Natural killer cell (primary cell): ENCODE results near the gene FAM76B. TPM values are rescaled to one million over a fixed set of nuclear protein-coding genes. Genes with fewer than 3 reads are reported as not detected.
A peak's percentile ranks its signal among the peaks of the same experiment; 100 is the strongest.

Source experiments
- ATAC-seq, 3 donors: fragments of 150-1000 bp in 2 of 3; fragments of 200-7000 bp in 1 of 3; cut with Tn5 transposase; 1 replicate in 1 of 3; 2 replicates in 2 of 3; pipeline ENCODE4 v1.10.0; 2021; ENCODE audit warnings: mild to moderate bottlenecking in 2 of 3, moderate library complexity in 2 of 3
- DNase-seq, 2 donors: peaks; one replicate each; pipeline versions ENCODE4 v3.0.0 to v3.0.0-alpha.2; 2013 to 2021; ENCODE audit warnings: mixed read lengths in 1 of 2
- H3K27ac ChIP-seq: one replicate; pipeline ENCODE4 v1.5.1; 2013; ENCODE audit warnings: mild to moderate bottlenecking, low read length
- H3K27me3 ChIP-seq: one replicate; pipeline ENCODE4 v1.6.1; 2013; ENCODE audit warnings: low read length; ENCODE audit not compliant: control insufficient read depth, insufficient read depth
- H3K36me3 ChIP-seq: one replicate; pipeline ENCODE4 v1.6.1; 2013; ENCODE audit warnings: low read length; ENCODE audit not compliant: control insufficient read depth, insufficient read depth
- H3K4me1 ChIP-seq: one replicate; pipeline ENCODE4 v1.6.1; 2013; ENCODE audit warnings: low read length; ENCODE audit not compliant: control insufficient read depth, insufficient read depth
- H3K4me3 ChIP-seq: one replicate; pipeline ENCODE4 v1.5.1; 2013; ENCODE audit warnings: low read length
- H3K9me3 ChIP-seq: one replicate; pipeline ENCODE4 v1.6.1; 2013; ENCODE audit warnings: low read length; ENCODE audit not compliant: control insufficient read depth, insufficient read depth
- H3K27ac Mint-ChIP-seq, 2 donors: one replicate each; pipeline ENCODE4 v1.8.0; 2022; ENCODE audit warnings: mild to moderate bottlenecking in 2 of 2, mixed read lengths in 2 of 2, moderate library complexity in 1 of 2
- H3K27me3 Mint-ChIP-seq, 2 donors: one replicate each; pipeline ENCODE4 v1.8.0; 2022; ENCODE audit warnings: low read depth in 2 of 2, mixed read lengths in 2 of 2
- H3K36me3 Mint-ChIP-seq: one replicate; pipeline ENCODE4 v1.8.0; 2022; ENCODE audit warnings: mixed read lengths
- H3K4me1 Mint-ChIP-seq, 2 donors: one replicate each; pipeline ENCODE4 v1.8.0; 2022; ENCODE audit warnings: mixed read lengths in 2 of 2
- H3K4me3 Mint-ChIP-seq: one replicate; pipeline ENCODE4 v1.8.0; 2022; ENCODE audit warnings: mild to moderate bottlenecking, moderate library complexity, mixed read lengths
- H3K9me3 Mint-ChIP-seq, 2 donors: one replicate each; pipeline ENCODE4 v1.8.0; 2022; ENCODE audit warnings: mixed read lengths in 2 of 2
- CTCF ChIP-seq: fragments of 200-600 bp; IDR thresholded peaks from one replicate; pipeline ENCODE4 v1.8.0; 2022; ENCODE audit warnings: antibody characterized with exemption
- WGBS: methylation state at CpG from one replicate; pipeline ENCODE4 v1.1.7; 2013; ENCODE audit warnings: missing lambda C conversion rate; ENCODE audit not compliant: insufficient coverage; 5-methylcytosine and 5-hydroxymethylcytosine counted together
- intact Hi-C: fragments of 100-400 bp; cut with micrococcal nuclease; formaldehyde crosslinking; loops from one replicate; pipeline ENCODE4 v1.14.2; 2022
- total RNA-seq, 4 donors: library from RNA; stranded (reverse); fragments of 120-200 nt in 1 of 4; gene quantifications; one replicate each; pipeline versions ENCODE4 v1.2.3 to v1.2.4, GENCODE V29; 2013 to 2022

Gene FAM76B
- total RNA-seq, 3 donors from 2014 or later (not counting 1 experiment from before 2014, with no cell fraction given): 71.3 to 81.0 (median 76.9) TPM

- DNase-seq: no peak
- Mint-ChIP-seq H3K4me1 (peaks cover 0 to 5% of the 10 kb centered on the region in 2 donors), H3K27ac (no peak overlapping the region), H3K36me3 (no peaks in the 10 kb centered on the region), H3K4me3 (no peak overlapping the region), H3K27me3 (peaks cover 7 to 18% of the 10 kb centered on the region in 2 donors), H3K9me3 (no peaks in the 10 kb centered on the region)
- WGBS: 79% methylated on average over 3 of the region's 3 CpGs
- Histone ChIP-seq H3K27ac (no peak overlapping the region), H3K27me3 (peaks cover under 1% of the 10 kb centered on the region), H3K4me3 (no peak overlapping the region), H3K4me1 (peaks cover 4% of the 10 kb centered on the region), H3K36me3 (no peaks in the 10 kb centered on the region), H3K9me3 (no peaks in the 10 kb centered on the region)
- intact Hi-C loops: no loop called here
- TF ChIP-seq CTCF: no peak
- no peak for ATAC-seq
Measured at GRCh38 chr11:95723361-95723942, 66.1 kb downstream of the FAM76B start.

GRCh38 chr11:95720195-95720594, 69.4 kb downstream of the FAM76B start:
- Mint-ChIP-seq H3K27me3 (peaks cover 11 to 16% of the 10 kb centered on the region in 2 donors), H3K9me3 (no peaks in the 10 kb centered on the region), H3K27ac (no peak overlapping the region), H3K4me1 (peaks cover 0 to 5% of the 10 kb centered on the region in 2 donors), H3K4me3 (no peak overlapping the region), H3K36me3 (no peaks in the 10 kb centered on the region)
- no peak overlapping the region for H3K4me3 ChIP-seq
- TF ChIP-seq CTCF: no peak
- no peaks in the 10 kb centered on the region for H3K27me3 ChIP-seq
- no peaks in the 10 kb centered on the region for H3K9me3 ChIP-seq
- DNase-seq (peak in 1 of 2 donors; percentile 27), ATAC-seq (peak in 1 of 3 donors; percentile 35)
- H3K27ac ChIP-seq: no peak overlapping the region
- intact Hi-C loops: no loop called here
- WGBS: 0% methylated on average over 1 of the region's 3 CpGs
- peaks cover 4% of the 10 kb centered on the region for H3K4me1 ChIP-seq
- no peaks in the 10 kb centered on the region for H3K36me3 ChIP-seq

Other genes starting within 250 kb of the FAM76B start
- 10 to 100 TPM; 40.8 to 64.9 (median 55.1) TPM for gene CEP57, start 716 bp upstream of the FAM76B start, total RNA-seq
- 10 to 100 TPM; 21.7 to 22.5 (median 21.8) TPM for gene MTMR2, start 134.3 kb upstream of the FAM76B start, total RNA-seq